Stimulated activated CD8-positive, alpha-beta memory T cell treated with anti-CD3 and anti-CD28 coated beads, Interleukin-12 subunit alpha, Interleukin-12 subunit beta, amount 100 ng/mL, for 24 hours (primary cell): ENCODE results near the gene ERF.
"Not testable (repeated sequence)": the region's sequence is repeated elsewhere in the genome, so short reads cannot be mapped to it uniquely, and the experiment has no call there.

ENCODE experiments used
- DNase-seq: peaks from one replicate; pipeline ENCODE4 v3.0.0-alpha.2; 2020; ENCODE audit errors: extremely low read depth

Gene ERF

GRCh38 chr19:42275517-42275916, 20.6 kb upstream of the ERF start:
- DNase-seq: no peak

- no peak for DNase-seq
These were observed 20.2 kb upstream of the ERF start for GRCh38 chr19:42275103-42275502.

- DNase-seq: no peak
These were observed 19.2 kb upstream of the ERF start for GRCh38 chr19:42274065-42274682.

GRCh38 chr19:42273407-42274064, 18.6 kb upstream of the ERF start:
- DNase-seq: no peak

- DNase-seq: no peak
These were observed 18.1 kb upstream of the ERF start for GRCh38 chr19:42272989-42273406.

DNA sequence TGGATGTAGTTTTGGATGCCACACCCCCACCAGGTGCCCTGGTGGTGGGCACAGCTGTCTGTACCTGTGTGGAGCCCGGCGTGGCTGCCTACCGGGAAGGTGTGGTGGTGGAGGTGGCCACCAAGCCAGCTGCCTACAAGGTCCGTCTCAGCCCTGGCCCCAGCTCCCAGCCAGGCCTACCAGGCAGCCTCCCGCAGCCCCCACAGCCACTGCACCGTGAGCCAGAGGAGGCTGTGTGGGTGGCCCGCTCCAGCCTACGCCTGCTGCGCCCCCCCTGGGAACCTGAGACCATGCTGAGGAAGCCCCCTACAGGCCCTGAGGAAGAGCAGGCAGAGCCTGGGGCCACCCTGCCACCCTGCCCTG, 17.6 kb upstream of the ERF start:
- DNase-seq: no peak

DNA sequence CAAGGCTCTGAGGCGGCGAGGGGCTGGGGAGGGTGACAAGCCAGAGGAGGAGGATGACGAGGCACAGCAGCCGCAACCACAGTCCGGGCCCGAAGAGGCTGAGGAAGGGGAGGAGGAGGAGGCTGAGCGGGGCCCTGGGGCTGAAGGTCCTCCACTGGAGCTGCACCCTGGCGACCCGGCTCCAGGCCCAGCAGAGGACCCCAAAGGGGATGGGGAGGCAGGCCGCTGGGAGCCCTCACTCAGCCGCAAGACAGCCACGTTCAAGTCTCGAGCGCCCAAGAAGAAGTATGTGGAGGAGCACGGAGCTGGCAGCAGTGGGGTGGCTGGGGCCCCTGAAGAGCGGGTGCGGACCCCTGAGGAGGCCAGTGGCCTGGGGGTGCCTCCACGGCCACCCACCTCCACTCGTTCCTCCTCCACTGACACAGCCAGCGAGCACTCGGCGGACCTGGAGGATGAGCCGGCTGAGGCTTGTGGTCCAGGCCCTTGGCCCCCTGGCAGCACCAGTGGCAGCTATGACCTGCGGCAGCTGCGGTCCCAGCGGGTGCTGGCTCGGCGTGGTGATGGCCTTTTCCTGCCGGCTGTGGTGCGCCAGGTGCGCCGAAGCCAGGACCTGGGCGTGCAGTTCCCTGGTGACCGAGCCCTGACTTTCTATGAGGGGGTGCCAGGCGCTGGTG, 17.1 kb upstream of the ERF start:
- no peak for DNase-seq

- no peak for DNase-seq
These were observed 16.1 kb upstream of the ERF start for GRCh38 chr19:42271045-42271419.

GRCh38 chr19:42270346-42271044, 15.6 kb upstream of the ERF start:
- no peak for DNase-seq

DNA sequence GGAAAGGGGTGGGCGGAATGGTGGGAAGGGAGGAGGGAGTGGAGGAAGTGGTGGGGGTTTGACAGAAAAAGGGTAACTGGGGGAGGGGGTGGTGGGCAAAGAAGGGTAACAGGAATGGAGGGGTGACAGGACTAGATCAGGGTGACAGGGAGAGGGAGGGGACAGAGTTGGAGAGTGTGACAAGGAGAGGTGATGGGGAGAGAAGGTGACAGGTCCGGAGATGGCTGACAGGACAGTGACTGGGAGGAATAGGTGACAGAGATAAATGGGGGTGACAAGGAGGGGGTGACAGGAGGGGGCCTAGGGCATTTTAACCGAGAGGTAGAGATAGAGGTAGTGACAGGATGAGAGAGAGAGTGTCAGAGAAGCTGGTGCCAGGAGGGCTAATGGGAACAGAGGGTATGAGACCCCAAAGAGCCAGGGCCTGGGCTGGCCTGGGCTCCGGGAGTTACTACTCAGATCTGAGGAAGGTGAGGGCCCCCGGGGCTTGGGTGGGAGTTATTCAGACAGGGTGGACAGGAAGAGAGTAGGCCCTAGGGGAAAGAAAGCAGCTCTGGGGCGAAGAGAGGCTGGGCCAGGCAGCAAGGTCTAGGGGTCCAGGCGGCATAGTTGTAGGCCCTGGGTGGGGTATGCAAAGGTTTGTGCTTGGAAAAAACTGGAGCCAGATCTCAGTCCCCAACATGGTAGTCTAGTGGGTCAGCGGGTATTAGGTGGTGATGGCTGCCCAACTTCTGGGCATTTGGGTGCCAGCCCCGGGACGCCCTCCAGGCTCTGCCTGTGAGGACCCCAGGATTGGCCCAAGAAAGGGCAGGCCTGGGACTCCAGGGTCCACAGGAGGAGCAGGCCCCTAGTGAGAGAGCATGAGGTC, 14.8 kb upstream of the ERF start:
- no peak for DNase-seq

- DNase-seq: peak; percentile 98
These were observed 14.0 kb upstream of the ERF start, which contains the start of gene CIC for GRCh38 chr19:42268704-42269477. Gene CIC (plus strand): TSS chr19:42269252. CDS start chr19:42271784, 2,532 bp downstream.

DNA sequence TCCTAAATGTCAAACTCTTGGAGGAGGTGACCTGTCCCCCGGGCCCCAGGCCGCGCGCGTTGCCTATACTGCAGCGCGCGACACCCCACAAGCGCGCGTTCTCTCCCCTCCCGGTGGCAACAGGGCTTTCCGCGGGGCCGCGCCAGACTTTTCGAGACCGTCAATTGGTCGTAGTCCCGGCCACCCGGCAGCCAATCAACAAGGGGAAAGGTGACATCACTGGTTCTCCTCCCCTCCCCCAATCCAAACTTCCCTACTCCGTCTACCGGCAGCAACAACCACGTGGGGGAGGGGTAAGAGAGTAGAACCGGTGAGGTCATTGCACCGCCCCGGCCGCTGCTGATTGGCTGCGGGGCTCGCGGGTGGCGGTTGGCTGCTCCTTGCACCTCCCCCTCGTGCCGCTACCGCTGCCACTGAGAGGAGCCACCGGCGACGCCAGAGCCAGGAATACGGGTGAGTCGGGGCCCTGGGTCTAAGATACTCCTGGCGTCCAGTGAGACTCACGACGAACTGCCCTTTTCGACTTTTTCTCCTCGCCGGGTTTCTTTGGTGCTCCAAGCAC, 13.3 kb upstream of the ERF start:
- DNase-seq: peak; percentile 96

DNA sequence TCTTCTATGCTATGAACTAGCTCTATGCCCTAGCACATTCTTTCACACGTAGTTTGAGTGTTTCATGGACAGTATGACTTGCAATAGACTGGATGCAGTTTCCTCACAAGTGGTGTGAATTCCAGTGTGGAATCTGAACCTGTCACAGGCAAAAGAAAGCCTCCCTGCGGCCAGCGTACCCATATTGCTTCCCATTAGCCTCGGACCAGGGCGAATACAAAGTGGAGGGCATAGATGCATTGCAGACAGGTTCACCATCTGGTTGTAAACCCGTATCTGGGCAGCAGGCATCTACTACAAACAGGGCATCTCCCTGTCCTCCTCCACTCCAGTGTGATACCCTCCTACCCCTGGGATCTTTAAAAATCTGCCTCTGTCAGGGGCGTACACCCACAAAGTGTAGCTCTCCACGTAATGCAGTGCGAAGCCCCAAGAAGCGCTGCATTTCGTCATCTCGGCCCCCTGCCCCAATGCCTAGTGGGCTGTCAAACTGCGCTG, 12.8 kb upstream of the ERF start:
- no peak for DNase-seq

- DNase-seq: not testable (repeated sequence)
These were observed 12.1 kb upstream of the ERF start for GRCh38 chr19:42266928-42267603.

- DNase-seq: not testable (repeated sequence)
These were observed 11.2 kb upstream of the ERF start for GRCh38 chr19:42266105-42266504.

- no peak for DNase-seq
These were observed 6.8 kb upstream of the ERF start for GRCh38 chr19:42261763-42262162.

DNA sequence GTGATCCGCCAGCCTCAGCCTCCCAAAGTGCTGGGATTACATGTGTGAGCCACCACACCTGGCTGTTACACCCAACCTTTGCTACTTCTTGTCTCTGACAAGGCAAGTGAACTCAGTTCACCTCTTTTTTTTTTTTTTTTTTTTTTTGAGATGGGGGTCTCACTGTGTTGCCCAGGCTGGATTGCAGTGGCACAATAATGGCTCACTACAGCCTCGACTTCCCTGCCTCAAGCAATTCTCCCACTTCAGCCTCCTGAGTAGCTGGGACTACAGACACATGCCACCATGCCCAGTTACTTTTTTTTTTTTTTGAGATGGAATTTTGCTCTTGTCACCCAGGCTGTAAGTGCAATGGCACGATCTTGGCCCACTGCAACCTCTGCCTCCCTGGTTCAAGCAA, 2.9 kb upstream of the ERF start:
- not testable (repeated sequence) for DNase-seq

DNA sequence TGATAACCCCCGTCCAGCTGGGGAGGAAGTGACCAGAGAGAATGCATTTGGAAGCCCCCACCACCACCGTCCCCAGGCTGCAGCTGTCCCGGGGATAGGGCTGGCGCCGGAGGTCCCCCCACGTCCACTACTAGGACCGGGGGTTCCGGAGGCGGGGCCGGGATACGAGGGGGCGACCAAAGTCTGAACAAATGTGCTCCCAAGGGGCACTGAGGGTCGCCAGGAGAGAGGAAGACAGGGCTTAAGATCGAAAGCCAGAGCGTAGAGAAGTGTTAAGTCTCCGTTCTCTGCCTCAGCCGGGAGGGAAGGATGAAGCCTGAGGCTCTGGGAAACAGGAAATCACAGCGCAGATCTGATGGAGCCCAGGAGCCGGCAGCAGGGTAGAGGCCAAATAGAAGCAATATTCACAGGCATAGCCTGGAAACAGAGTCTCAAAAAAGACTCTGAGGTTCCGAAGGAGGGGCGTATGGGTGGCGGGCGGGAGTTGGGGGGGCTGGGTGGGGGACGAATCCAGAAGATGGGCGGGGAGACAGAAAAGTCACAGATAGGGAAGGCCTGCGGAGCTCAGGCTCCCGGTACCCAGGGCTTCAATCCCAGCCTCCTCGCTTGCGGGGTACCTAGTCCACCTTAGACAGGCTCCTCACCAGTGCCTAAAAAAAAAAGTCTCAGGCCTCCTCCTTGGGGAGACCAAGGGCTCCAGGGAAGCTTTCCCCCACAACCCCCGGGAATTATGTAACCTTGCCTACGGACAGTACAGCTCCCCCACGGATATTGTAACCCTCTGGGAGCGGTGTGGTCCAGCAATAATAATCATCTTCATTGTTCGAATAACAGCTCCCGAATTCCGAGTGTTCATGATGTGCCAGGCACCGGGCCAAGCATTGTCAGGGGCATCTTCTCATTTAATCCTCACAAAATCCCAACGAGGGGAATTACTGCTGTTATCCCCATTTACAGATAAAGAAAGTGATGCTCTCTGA, 1.1 kb upstream of the ERF start:
- DNase-seq: no peak
